ENCODE data around the gene CIDEA.
A peak's percentile ranks its signal among the peaks of the same experiment; 100 is the strongest.
"Not testable (repeated sequence)": the region's sequence is repeated elsewhere in the genome, so short reads cannot be mapped to it uniquely, and the experiment has no call there.

CIDEA gene, protein sequence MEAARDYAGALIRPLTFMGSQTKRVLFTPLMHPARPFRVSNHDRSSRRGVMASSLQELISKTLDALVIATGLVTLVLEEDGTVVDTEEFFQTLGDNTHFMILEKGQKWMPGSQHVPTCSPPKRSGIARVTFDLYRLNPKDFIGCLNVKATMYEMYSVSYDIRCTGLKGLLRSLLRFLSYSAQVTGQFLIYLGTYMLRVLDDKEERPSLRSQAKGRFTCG

DNA sequence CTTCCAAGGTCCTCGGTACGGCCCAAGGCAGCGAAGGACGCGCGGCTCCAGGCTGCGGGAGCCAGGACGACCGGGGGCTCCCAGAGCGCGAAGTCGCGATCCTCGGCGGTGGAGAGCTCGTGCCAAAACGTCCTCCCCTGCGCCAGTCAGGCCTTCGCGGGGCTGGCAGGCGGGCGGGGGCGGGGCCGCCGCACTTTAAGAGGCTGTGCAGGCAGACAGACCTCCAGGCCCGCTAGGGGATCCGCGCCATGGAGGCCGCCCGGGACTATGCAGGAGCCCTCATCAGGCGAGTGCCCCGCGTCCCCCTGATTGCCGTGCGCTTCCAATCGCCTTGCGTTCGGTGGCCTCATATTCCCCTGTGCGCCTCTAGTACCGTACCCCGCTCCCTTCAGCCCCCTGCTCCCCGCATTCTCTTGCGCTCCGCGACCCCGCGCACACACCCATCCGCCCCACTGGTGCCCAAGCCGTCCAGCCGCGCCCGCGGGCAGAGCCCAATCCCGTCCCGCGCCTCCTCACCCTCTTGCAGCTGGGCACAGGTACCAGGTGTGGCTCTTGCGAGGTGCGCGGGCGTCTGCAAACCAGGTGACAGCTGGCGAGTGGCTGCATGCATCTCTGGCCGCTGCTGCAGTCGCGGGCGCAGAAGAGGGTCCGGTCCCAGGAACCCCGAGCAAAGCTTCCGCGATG lies at the start of gene CIDEA:
TSS of gene CIDEA (plus strand) at position 226 of the 684 bp plus-strand sequence. CDS start at position 249, 23 bp downstream.
- DNase-seq (ENCODE audit: low read depth in 2 of 2), result no peak

DNA sequence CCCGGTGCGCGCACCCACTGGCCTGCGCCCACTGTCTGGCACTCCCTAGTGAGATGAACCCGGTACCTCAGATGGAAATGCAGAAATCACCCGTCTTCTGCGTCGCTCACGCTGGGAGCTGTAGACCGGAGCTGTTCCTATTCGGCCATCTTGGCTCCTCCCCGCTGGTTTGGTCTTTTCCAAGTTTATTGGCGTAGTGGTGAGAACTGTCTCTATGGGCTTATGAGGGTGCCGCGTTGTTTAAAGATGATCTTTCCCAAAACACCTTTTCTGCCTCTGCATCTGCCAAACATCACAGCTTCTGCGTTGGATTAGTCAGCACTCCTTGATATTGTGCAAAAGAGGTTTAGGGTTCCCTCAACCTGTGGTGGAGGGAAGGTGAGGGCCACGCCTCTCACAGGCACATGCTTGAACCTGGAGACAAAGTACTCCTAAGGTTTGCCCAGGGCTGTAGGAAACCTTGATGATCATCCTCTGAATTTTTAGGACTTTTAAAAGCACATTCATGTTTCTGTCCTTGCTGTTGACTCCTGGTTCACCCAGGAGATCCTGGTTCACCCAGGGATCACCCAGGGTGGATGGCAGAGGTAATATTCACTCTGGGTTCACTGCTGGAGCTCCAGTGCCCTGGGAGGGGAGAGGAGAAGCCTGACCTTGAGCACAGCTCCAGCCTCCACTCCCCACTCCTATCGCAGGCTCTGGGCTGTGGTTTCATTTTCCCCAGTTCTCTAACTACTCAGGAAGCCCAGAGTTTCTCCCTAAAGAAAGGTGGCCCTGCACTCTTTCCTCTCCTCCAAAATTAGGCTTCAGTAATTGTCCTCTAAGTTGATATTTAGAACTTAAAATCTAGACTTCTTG lies 45.6 kb upstream of the CIDEA start:
- not testable (repeated sequence) for DNase-seq (ENCODE audit: low read depth in 2 of 2)

DNA sequence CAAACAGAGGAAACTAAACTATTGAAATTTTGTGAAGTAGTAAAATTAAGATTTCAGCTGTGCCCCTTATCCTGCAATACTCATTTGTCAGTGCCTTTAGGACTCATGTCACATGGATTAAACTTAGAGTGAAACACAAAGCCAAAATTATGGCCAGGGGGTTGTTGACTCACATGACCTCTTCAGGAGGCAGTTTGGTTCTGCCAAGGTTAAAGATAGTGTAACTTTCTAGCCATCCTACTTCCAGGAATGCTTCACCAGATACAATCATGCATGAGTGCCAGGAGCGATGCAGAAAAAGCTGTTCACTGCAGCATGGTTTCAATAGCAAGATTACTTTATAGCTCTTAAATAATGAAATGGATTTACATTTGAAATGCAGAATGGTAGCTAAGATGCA lies 41.9 kb upstream of the CIDEA start:
- not testable (repeated sequence) for DNase-seq (ENCODE audit: low read depth in 2 of 2)

DNA sequence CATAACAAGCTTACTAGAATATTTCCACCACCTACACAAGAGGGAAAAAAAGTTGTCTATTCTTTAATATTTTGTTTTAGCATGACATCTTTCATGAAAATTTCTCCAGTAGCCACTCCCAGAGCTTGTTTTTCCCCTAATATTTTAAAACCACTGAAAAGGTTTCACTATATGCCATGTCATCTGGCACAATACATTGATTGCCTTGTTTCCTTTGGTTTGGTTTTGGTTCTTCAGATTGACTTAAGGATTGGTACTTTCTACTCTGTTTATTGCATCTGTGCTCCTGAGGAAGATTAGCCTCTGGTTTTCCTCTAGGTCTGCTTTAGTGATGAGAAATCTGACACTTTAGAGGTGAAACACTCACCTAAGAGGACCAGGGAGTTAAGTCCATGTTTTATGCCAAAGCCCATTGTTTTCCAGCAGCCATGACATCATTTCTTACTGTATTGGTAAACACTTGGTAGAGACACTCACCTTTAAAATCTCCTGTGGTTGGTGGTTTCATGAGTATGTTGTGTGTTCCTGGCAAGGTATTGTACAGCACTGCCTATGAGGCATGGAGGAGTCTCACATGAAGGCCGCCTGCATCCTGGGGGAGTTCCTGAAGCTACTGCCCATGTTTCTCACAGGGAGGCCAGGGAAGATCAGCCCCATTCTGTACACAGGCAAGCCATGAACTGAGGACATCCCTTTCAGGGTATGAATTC lies 39.7 kb upstream of the CIDEA start:
- not testable (repeated sequence) for DNase-seq (ENCODE audit: low read depth in 2 of 2)

DNA sequence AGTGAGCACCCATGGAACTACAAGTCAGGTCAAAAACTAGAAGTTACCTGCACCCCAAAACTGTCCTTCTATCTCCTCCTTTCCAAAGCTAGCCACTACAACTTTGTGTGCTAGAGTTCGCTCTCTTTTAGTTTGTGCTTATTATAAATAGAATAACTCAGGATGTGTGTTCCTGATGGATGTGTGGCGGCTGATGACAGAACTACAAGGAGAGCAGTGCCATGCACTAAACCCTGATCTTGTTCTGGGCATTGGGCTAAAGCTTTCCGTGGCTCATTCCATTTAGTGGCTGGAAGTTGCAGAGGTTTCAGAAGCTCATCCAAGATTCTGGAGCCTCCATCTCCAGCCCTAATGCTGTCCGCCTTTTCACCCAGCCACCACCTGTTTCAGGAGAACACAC lies 37.7 kb upstream of the CIDEA start:
- not testable (repeated sequence) for DNase-seq (ENCODE audit: low read depth in 2 of 2)

DNA sequence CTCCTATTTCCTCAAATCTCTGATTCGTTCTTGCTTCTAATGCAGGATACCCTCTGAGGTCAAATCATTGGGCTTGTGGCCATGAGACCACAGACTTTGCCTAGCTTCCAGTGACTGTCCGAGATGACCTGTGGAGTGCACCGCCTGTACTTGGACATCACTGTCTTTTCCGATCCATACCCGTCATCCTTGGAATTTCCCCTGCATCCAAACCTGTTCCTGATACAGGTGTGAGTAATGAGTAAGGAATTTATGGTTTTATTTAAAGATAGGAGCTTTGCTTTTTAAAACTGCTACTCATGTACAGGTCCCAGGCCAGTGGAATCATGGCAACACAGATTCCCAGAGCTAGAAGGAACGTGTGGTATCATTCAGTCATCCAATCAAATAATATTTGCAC lies 35.6 kb upstream of the CIDEA start:
- not testable (repeated sequence) for DNase-seq (ENCODE audit: low read depth in 2 of 2)

DNA sequence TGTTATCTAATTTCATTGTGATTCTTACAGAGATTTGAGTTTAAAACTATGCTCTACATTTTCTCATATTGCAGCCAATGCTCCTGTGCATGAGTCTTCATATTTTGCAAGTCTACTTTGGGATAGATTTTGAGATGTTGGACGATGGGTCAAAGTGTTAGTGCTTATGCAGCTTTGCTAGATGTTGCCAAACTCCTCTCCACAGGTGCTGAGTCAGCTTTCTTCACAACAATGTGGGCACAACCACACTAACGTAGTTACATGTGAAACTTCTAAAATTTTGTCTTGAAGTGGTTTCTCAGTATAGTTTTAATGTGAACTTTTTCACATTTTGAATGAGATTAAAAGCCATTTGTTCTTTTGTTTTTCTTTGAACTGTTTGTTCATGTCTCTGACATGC lies 32.1 kb upstream of the CIDEA start:
- DNase-seq (ENCODE audit: low read depth in 2 of 2), result not testable (repeated sequence)

DNA sequence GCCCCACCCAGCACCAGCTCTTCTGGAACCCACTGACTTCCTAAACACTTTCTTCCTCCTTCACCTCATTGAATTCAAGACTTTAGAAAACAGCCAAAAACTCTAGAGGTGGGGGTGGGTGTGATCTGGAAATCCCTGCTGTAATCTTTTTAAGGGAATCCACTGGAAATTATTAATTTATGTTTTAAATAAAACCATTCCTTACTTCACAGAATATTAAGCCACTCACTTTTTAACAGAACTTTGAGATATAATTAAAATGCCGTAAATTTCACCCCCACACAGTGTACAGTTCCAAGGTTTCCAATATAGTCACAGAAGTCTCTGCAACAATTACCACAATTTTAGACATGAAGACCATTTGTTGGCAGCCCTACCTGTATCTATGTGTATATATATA lies 30.8 kb upstream of the CIDEA start:
- not testable (repeated sequence) for DNase-seq (ENCODE audit: low read depth in 2 of 2)

DNA sequence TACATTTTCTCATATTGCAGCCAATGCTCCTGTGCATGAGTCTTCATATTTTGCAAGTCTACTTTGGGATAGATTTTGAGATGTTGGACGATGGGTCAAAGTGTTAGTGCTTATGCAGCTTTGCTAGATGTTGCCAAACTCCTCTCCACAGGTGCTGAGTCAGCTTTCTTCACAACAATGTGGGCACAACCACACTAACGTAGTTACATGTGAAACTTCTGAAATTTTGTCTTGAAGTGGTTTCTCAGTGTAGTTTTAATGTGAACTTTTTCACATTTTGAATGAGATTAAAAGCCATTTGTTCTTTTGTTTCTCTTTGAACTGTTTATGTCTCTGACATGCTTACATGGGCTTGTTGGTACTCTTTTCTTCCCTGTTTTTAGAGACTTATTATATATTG lies 27.4 kb upstream of the CIDEA start:
- not testable (repeated sequence) for DNase-seq (ENCODE audit: low read depth in 2 of 2)

DNA sequence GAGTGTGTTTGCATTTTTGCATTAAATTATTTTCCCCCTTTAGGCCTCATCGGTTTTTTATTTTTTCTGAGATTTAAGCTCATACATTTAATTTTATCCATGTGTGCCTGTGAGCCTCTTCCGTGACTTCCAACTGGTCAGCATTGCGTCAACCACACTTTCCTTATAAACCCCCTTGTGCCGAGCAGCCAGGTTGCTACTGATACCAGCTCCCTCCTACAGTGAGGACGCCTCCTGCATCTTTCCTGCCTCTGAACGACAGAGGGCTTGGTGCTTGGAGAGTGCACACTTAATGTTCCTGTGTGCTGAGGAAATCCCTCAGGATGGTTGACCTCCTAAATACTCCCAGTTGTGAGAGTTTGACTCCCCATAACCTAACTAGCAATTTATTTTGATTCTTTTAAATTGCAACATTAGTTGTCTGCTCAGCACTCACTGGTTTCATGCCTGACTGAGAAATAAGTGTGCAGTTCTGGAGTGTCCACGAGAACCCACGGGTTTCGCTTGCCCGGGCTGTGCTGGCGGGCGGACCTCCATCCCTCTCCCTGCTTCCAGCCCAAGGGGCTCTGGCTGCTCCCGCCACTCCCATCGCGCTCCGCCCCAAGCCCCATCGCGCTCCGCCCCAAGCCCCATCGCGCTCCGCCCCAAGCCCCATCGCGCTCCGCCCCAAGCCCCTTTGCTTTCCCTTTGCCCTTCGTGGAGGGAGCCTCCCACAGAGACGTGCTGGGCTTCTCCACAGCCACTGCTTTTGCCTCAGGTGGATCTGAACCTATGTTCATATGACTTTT lies 26.6 kb upstream of the CIDEA start:
- not testable (repeated sequence) for DNase-seq (ENCODE audit: low read depth in 2 of 2)

DNA sequence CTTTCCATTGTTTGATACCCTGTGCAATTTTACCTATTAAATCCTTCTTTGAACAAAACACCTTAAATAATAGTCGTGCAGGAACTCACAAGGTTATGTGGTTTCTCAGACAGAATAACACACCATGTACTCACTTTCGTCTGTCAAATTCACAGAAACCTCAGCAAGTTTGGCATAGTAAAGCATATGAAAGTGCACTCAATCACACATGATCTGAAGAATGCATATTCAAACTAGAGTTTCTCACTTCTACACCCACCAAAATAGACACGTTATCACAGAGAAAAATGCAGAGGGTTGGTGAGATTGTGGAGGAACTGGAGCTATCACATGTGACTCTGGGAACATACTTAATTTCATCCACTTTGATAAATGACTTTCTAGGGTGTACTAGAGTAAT lies 25.9 kb upstream of the CIDEA start:
- DNase-seq (ENCODE audit: low read depth in 2 of 2), result not testable (repeated sequence)

DNA sequence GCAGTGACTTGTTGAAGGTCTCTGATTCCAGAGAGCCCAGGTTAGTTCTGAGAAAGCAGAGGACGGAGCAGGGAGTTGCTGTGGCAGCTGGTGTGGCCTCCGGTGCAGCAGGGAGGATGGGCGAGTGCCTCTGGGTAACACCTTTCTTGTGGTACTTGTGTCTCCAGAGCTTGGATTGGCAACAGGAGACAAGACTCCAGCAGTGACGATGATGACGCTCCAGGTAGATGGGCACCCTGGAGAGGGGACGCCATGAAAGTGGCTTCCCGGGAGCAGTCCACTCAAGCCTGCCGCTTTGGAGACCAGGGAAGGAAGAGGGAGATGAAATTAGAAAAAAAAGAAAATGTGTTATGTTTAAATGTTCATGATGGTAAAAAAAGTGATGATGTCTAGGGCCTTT lies 23.6 kb upstream of the CIDEA start:
- DNase-seq (ENCODE audit: low read depth in 2 of 2), result not testable (repeated sequence)

DNA sequence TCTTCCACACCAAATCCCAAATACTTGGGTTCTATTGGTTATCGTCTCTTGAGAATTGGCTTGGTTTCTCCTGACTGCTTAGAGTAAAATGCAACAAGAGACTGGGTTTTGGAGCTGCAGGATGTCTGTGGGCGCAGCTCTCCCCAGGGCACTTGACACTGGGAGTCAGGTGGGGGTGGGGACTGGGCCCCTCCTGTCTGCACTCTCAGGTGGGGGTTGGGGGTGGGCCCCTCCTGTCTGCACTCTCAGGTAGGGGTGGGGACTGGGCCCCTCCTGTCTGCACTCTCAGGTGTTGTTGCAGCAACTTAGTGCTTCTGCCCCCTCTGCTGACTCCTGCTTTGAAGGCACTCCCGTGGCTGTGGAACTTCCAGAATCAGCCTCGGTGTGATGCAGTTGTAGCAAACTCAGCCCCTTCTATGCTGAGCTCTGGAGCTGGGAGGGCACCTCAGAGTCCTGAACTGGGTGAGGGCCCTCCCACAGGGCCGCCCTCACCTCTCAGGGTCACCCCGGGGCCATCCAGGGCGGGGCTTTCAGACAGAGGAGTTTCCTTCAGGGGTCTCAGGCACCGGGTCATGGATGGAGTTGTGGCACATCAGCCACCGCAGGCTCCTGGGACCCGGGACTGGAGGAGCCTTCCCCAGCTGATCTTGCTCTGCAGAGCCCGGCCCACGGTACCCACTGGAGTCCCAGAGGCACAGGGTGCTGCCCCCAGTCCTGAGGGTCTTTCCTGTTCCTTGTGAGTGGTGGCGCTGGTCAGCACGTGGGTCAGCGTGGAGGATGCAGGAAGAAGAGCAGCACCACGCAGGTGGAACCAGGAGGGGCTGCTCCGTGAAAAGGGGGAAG lies 22.9 kb upstream of the CIDEA start:
- no peak for DNase-seq (ENCODE audit: low read depth in 2 of 2)

DNA sequence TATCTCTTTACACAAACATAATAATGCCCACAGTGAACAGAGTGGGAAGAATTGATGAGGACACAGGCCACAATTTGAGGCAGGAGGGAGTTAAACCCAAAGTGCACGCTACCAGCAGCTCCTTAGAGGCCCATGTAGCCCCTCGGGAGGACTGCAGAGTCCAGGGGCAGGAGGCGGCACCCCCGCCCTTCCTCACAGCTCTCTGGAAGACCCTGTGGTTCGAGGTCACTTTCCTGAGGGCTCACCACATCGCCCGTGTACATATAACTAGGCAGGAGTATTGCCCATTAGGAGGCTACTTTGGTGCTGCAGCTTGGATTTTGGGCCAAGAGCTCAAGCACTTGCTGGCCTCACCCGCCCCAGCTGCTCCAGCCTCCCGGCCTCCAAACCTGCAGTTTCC lies 22.2 kb upstream of the CIDEA start:
- DNase-seq (ENCODE audit: low read depth in 2 of 2), result no peak

DNA sequence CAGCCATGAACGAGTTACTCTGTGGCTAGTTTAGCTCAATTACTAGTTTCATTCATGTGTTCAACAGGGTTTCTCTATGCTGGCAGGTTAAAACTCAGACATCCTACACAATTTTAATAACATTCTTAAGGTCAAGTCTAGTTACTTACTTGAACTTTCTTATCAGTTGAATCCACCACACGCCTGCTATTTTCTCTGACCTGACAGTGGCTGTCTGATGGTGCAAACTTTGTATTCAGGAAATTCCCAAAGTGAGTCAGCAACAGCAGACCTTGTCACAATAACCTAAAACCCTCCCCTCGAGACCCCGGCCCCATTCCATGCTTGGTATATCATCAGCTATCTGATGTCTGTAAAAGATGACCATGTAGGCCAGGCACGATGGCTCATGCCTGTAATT lies 20.8 kb upstream of the CIDEA start:
- DNase-seq (ENCODE audit: low read depth in 2 of 2), result no peak

DNA sequence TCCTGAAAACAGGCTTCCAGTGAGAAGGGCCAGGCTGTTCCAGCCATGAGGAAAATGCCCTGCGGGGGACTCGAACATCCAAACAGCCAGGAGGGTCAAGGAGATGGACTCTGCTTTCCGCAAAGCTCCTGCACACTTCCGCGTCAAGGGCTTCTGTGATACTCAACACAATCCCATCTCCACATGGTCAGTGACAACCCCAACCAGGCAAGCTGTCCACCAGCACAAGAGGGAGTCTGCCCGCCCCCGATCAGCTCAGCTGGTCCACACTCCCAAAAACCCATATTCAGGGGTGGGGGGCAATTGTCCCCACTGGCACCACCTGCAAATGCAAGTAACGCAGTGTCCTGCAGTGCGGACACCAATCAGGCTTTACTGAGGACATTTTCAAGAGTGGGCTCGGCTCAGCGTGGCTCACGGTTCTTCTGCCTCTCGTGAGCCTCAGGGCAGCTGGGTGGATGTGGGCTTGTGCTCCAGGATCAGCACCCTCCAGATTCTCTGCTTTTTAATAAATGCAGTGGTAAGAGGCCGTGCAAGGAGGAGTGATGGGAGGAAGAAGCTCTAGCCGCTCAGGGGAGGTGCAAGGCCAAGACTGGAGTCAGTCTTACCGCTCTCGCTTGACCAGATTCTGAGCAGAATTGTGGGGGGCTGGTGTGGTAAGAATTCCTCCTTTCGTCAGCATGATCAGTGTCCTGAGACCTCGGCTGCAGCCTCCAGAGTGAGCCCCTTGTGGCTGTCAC lies 19.5 kb upstream of the CIDEA start:
- DNase-seq (ENCODE audit: low read depth in 2 of 2), result no peak

DNA sequence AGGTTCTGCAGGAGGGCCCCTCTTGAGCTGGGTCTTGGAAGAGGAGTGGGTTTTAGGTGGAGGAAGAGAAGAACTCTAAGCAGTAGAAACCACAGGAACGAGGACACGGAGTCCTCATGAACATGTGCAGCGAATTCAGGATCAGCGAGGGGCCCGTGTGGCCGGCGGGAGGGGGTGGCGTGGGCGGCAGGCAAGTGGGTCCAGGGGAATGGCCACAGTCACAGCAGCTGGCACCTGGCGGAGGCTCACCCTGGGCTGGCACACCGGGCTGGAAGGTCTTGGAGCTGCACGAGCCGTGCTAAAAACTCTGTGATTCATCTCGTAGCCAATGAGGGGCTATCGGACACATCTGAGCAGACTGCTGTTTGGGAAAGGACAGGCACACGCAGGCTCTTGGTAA lies 18.0 kb upstream of the CIDEA start:
- no peak for DNase-seq (ENCODE audit: low read depth in 2 of 2)

DNA sequence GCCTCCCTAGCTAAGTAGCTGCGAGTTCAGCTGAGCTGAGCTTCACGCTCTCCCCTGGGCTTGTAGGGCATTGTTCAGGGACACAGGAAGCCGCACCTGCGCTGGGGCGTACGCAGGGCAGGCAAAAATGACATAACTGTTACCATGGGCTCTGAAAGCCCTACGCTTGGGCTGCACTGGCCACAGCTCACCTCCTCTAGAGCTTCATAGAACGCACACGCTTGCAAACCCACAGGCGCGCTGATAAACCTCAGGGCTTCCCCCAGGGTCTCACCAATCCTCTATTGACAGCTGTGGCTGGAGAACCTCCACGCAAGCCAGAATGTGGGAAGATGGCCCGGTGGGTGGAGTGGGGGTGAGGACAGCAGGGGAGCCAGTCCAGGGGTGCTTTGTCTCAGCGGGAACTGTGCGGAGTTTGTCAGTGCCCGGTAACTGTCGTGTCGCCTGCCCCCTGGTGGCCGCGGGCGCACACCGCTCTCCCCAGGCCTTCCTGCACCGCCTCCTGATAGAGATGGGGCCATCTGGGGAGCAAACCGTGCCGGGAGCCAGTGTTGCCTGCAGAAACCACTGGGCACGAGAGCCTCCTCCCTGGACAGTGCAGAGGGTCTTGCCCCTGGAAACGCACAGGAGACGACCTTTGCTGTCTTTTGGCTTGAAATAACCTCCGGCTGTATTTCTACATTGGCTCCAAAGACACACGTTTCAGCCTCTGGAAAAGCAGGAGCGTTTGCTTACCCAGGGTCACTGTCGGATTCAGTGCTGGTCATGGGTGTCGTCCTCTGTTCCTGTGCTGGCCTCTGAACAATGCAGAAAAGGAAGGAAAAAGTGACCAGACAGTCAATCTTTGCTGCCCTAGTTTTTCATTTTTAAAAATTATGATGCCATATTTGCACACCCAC lies 17.0 kb upstream of the CIDEA start:
- peak; percentile 62 to 75 for DNase-seq (ENCODE audit: low read depth in 2 of 2)

Measured in stimulated activated CD4-positive, alpha-beta T cell treated with anti-CD3 and anti-CD28 coated beads, Interleukin-4, amount 100 ng/mL, for 48 hours (primary cell).